ENCODE results near the gene CLDND2. TPM values are rescaled to one million over a fixed set of nuclear protein-coding genes. Genes with fewer than 3 reads are reported as not detected.

The CLDND2 gene
- total RNA-seq, 4 donors from 2014 or later: not detected

GRCh38 chr19:51338563-51339312 is 30.1 kb downstream of the CLDND2 start:
- DNase-seq (ENCODE audit: low spot score in 2 of 2): peak; percentile 70 to 86
- Histone ChIP-seq H3K27me3 (no peaks in the 10 kb centered on the region), H3K36me3 (peaks cover 0 to 4% (median 0%) of the 10 kb centered on the region in 3 donors), H3K4me1 (peaks cover 0 to 28% (median 11%) of the 10 kb centered on the region in 4 donors), H3K4me3 (peak overlapping the region; percentile 44 to 73 (median 58)), H3K27ac (peak overlapping the region; percentile 65 to 90 (median 75)), H3K9me3 (no peaks in the 10 kb centered on the region)
- WGBS, 2 donors: 5 to 7% methylated on average over 43 of the region's 43 CpGs
- peak; percentile 87 to 93 (median 91) for TF ChIP-seq CTCF (IDR thresholded peaks at IDR 0.05)
- no peak for TF ChIP-seq POLR2A (IDR thresholded peaks at IDR 0.05)
- TF ChIP-seq EP300 (IDR thresholded peaks at IDR 0.05): peak in 1 of 2 donors; percentile 28

- H3K4me1 ChIP-seq: peaks cover 0 to 28% (median 11%) of the 10 kb centered on the region in 4 donors
- H3K9me3 ChIP-seq: no peaks in the 10 kb centered on the region
- no peaks in the 10 kb centered on the region for H3K27me3 ChIP-seq
- H3K36me3 ChIP-seq: peaks cover 0 to 5% (median 0%) of the 10 kb centered on the region in 3 donors
- H3K27ac ChIP-seq: peak overlapping the region; percentile 65 to 90 (median 75)
- DNase-seq (ENCODE audit: low spot score in 2 of 2): no peak
- TF ChIP-seq POLR2A (IDR thresholded peaks at IDR 0.05): no peak
- no peak for TF ChIP-seq EP300 (IDR thresholded peaks at IDR 0.05)
- TF ChIP-seq CTCF (IDR thresholded peaks at IDR 0.05): no peak
- peak overlapping the region in 1 of 4 donors; percentile 44 for H3K4me3 ChIP-seq
- 85 to 87% methylated on average over 15 to 17 of the region's 19 CpGs for WGBS, 2 donors
These were observed 30.8 kb downstream of the CLDND2 start for GRCh38 chr19:51337861-51338562.

- H3K27me3 ChIP-seq: no peaks in the 10 kb centered on the region
- TF ChIP-seq EP300 (IDR thresholded peaks at IDR 0.05) (no peak), CTCF (IDR thresholded peaks at IDR 0.05) (no peak), POLR2A (IDR thresholded peaks at IDR 0.05) (no peak)
- peaks cover 0 to 9% (median 0%) of the 10 kb centered on the region in 3 donors for H3K36me3 ChIP-seq
- DNase-seq (ENCODE audit: low spot score in 2 of 2): no peak
- no peak overlapping the region for H3K27ac ChIP-seq
- H3K9me3 ChIP-seq: no peaks in the 10 kb centered on the region
- 88% methylated on average over 11 to 12 of the region's 13 CpGs for WGBS, 2 donors
- H3K4me3 ChIP-seq: no peak overlapping the region
- peaks cover 0 to 28% (median 11%) of the 10 kb centered on the region in 4 donors for H3K4me1 ChIP-seq
These were observed 31.5 kb downstream of the CLDND2 start for GRCh38 chr19:51337141-51337860.

- Histone ChIP-seq H3K27ac (no peak overlapping the region), H3K4me1 (peaks cover 0 to 8% (median 2%) of the 10 kb centered on the region in 4 donors), H3K27me3 (peaks cover 0 to 14% of the 10 kb centered on the region in 2 donors), H3K9me3 (no peaks in the 10 kb centered on the region), H3K4me3 (no peak overlapping the region), H3K36me3 (peaks cover 0 to 31% (median 0%) of the 10 kb centered on the region in 3 donors)
- WGBS, 2 donors: 85 to 90% methylated on average over 13 of the region's 13 CpGs
- no peak for DNase-seq (ENCODE audit: low spot score in 2 of 2)
- TF ChIP-seq CTCF (IDR thresholded peaks at IDR 0.05) (no peak), POLR2A (IDR thresholded peaks at IDR 0.05) (no peak), EP300 (IDR thresholded peaks at IDR 0.05) (no peak)
These were observed 34.9 kb downstream of the CLDND2 start for GRCh38 chr19:51333836-51334460.

Measured in tibial nerve (tissue), 4 donors.